Stimulated activated CD4-positive, alpha-beta T cell treated with anti-CD3 and anti-CD28 coated beads, TNF-alpha, amount 100 ng/mL, for 48 hours (primary cell): ENCODE results near the gene MAP2K1.
"Not testable (repeated sequence)": the region's sequence is repeated elsewhere in the genome, so short reads cannot be mapped to it uniquely, and the experiment has no call there.

ENCODE experiments used
- DNase-seq, 3 donors: peaks; one replicate each; pipeline ENCODE4 v3.0.0-alpha.2; 2020; ENCODE audit warnings: low read depth in 3 of 3

The MAP2K1 gene

GRCh38 chr15:66476535-66476934 lies 89.8 kb downstream of the MAP2K1 start:
- no peak for DNase-seq

- DNase-seq = no peak
Observed at GRCh38 chr15:66477011-66477410, 90.3 kb downstream of the MAP2K1 start.

- no peak for DNase-seq
Observed at GRCh38 chr15:66480267-66480666, 93.6 kb downstream of the MAP2K1 start.

GRCh38 chr15:66481107-66481856 lies 94.6 kb downstream of the MAP2K1 start:
- DNase-seq = no peak

- no peak for DNase-seq
Observed at GRCh38 chr15:66482539-66482938, 95.8 kb downstream of the MAP2K1 start.

- DNase-seq = no peak
Observed at GRCh38 chr15:66483131-66483566, 96.4 kb downstream of the MAP2K1 start.

- no peak for DNase-seq
Observed at GRCh38 chr15:66484539-66485112, 97.9 kb downstream of the MAP2K1 start.

GRCh38 chr15:66486887-66487286 lies 100.2 kb downstream of the MAP2K1 start:
- no peak for DNase-seq

- no peak for DNase-seq
Observed at GRCh38 chr15:66488525-66488924, 101.8 kb downstream of the MAP2K1 start.

GRCh38 chr15:66489179-66489791 lies 102.6 kb downstream of the MAP2K1 start:
- no peak for DNase-seq

- no peak for DNase-seq
Observed at GRCh38 chr15:66491846-66492245, 105.1 kb downstream of the MAP2K1 start.

GRCh38 chr15:66494262-66494661 lies 107.5 kb downstream of the MAP2K1 start:
- no peak for DNase-seq

GRCh38 chr15:66496951-66497501 lies 110.3 kb downstream of the MAP2K1 start:
- no peak for DNase-seq

- DNase-seq = peak; percentile 96 to 98 (median 97)
Observed at GRCh38 chr15:66497502-66498455, 111.1 kb downstream of the MAP2K1 start, which contains the start of gene SNAPC5. TSS of gene SNAPC5 (minus strand) at chr15:66497762. CDS start at chr15:66497731, 31 bp downstream.

- no peak for DNase-seq
Observed at GRCh38 chr15:66498501-66499386, 112.0 kb downstream of the MAP2K1 start.

GRCh38 chr15:66500346-66500745 lies 113.6 kb downstream of the MAP2K1 start:
- DNase-seq = not testable (repeated sequence)

- DNase-seq = no peak
Observed at GRCh38 chr15:66502491-66502890, 115.8 kb downstream of the MAP2K1 start.

- DNase-seq = not testable (repeated sequence)
Observed at GRCh38 chr15:66503041-66503648, 116.4 kb downstream of the MAP2K1 start.

GRCh38 chr15:66503780-66504562 lies 117.3 kb downstream of the MAP2K1 start:
- DNase-seq = no peak
